NCI-H2227 (cell line): ENCODE data around the gene SECTM1.
A peak's percentile ranks its signal among the peaks of the same experiment; 100 is the strongest.
"Not testable (repeated sequence)": the region's sequence is repeated elsewhere in the genome, so short reads cannot be mapped to it uniquely, and the experiment has no call there.

Source experiments
- DNase-seq: peaks from one replicate; lab custom pipeline; 2025; ENCODE audit not compliant: unreplicated experiment; lab: John Stamatoyannopoulos, UW

The SECTM1 gene

DNA sequence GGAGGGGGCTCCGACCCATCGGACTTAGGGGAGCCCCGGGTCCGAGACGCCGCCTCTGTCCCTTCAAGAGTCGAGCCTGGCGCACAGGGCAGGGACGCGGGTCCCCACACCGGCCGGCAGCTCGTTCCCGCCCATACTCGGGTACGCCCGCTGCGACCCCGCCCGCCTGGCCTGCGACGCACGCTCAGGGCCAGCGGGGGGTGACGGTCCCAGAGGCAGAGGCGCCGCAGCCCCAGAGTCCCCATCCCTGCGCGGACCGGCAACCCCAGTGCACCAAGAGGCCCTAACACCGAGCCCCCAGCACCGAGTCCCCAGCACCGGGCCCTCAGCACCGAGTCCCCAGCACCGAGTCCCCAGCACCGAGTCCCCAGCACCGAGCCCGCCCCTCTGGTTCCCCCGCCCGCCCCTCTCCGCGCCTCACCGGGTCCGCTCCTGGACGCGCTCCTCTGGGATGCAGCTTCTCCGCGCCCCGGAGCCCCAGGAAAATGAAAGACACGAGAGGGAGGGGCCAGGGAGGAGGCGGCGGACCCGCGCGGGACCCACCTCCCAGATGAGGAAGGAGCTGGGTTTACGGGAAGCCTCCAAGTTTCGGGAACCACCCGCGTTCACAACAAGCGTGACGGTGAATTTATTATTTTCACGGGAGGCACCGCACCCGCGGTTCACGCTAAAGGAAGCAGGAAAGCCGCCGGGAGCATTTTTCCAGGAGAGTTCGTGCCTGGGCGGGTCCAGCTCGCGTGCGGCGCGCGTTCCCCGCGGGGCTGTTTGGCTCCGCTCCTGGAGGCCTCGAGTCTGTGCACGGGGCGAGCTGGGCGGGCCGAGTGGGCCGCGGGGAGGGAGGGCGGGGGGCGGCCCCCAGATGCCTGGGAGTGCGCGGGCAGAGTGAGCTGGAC is at the start of gene SECTM1:
Gene SECTM1 (minus strand): TSS at position 488 of the 893 bp plus-strand sequence. CDS start 6,526 bp downstream, outside the sequence.
- DNase-seq, result no peak

DNA sequence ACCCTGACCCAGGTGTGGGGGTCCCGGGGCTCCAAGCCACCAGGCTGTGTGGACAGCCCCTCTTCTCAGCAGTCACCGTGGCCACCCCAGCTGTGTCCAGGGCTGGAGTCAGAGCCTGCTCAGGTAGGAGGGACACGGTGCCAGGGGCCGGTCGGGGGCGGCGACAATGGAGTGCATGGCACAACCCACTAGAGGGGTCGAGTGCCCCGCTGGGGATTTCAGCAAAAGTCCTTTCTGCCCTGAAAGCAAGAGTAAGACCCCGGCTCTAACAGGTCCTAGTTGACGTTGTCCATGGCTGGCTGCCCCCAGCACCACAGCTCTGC is 49.3 kb upstream of the SECTM1 start:
- DNase-seq, result no peak

DNA sequence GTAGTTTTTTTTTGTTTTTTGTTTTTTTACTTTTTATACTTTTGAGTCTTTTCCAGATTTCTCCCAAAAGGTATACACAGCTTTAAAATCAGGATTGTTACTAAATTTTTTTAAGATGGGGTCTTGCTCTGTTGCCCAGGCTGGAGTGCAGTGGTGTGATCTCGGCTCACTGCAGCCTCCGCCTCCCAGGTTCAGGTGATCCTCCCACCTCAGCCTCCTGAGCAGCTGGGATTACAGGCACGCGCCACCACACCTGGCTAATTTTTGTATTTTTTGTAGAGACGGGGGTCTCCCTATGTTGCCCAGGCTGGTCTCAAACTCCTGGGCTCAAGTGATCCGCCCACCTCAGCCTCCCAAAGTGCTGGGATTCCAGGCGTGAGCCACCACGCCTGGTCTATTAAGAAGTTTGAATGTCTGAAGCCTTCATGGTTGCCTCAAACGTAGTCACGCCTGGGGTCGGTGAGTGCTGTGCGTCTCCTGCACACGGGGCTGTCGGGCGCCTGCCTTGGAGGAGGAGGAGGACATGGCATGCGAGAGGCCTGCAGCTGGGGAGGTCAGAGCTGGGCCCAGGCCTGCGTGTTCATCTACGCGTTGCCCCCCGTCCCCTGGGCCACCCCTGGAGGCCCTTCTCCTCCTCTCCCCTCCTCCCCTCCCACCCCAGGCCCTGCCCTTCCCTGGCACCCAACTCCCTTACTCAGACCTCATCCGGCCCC is 48.8 kb upstream of the SECTM1 start:
- not testable (repeated sequence) for DNase-seq

DNA sequence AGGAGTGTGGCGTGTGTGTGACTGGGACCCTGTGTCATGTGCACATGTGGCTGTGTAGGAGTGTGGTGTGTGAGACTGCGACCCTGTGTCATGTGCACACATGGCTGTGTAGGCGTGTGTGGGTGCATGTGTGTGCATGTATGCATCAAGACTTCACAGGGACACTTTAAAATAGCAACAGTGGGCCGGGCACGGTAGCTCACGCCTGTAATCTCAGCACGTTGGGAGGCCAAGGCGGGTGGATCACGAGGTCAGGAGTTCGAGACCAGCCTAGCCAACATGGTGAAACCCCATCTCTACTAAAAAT is 48.1 kb upstream of the SECTM1 start:
- not testable (repeated sequence) for DNase-seq

DNA sequence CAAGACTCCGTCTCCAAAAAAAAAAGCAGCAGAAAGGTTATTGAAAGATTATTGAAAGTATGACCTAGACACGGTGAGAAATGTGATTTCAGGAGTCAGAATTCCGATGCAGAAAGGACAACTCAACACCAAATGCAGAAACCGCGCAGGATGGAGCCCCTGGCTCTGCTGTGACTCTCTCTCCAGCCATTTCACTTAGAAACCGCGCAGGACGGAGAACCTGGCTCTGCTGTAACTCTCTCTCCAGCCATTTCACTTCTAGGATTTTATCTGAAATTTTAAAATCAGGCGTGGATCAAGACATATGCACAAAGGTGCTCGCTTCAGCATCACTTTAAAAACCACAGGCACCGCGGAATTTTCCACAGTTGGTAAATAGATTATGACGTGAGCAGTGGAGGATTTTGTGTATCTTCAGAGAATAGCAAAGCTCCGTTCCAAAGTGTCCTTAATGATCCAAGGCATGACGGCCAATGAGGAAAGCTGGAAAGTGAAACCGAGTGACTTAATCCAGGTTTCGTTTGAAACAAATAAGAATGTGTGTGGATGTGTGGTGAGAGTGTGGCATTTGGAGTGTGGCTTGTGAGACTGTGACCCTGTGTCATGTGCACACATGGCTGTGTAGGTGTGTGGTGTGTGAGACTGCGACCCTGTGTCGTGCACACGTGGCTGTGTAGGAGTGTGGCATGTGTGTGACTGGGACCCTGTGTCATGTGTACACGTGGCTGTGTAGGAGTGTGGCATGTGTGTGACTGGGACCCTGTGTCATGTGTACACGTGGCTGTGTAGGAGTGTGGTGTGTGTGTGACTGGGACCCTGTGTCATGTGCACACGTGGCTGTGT is 47.5 kb upstream of the SECTM1 start:
- no peak for DNase-seq

DNA sequence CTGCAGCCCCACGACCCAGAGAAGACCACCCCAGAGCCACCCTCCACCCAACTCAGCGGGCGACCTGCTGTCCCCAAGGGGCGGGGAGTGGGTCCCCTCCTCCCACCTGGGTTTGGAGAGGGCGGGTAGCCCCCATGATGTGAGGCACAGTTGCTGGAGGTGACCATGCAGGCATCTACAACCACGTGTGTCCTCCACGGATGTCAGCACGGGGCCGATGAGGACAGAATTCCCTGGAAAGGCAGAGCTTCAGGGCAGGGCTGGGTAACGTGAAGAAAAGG is 45.1 kb upstream of the SECTM1 start:
- no peak for DNase-seq

DNA sequence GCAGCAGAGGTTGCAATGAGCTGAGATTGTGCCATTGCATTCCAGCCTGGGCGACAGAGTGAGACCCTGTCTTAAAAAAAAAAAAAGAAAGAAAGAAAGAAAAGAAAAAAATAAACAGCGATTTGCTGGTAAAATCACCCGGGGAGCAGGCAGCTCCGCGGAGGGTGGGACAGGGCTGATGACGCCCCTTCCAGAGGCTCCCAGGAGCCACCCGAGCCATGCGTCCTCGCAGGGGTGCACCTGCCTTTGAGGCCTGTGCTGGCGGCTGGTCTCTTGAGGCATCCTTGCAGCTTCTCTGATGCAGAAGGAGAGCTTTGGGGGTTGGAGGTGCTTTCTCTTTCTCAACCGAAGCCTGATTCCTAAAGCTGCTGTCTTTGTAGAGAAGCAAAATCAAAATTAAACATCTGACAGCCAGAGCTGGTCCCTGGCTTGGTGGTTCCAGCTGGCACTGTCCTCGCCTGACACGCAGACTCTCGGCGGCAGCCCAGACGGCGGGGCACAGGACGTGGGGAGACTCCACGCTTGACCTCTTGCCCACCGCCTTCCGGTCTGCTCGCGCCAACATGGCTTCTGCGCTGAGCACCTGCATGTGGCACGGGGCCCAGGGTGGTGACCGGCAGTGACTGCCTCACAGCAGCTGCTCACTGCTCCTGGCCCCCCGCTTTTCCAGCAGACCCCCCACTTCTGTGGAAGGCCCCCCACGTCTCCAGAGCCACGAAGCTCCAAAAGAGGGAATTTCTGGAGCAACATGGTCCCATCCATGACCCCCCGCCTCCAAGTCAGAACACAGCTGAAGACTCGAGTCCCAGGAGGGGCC is 44.6 kb upstream of the SECTM1 start:
- no peak for DNase-seq

DNA sequence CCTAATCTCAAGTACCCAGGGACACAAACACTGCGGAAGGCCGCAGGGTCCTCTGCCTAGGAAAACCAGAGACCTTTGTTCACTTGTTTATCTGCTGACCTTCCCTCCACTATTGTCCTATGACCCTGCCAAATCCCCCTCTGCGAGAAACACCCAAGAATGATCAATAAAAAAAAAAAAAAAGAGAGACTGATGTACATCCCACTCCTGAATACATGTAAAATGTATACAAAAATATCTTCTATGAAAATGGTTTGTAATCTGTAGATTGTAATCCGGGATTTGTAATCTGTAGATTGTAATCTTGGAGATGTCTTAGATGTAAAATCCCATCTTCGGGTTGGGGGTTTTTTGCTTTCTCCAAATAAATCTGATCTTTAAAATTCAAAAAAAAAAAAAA is 43.7 kb upstream of the SECTM1 start:
- not testable (repeated sequence) for DNase-seq

DNA sequence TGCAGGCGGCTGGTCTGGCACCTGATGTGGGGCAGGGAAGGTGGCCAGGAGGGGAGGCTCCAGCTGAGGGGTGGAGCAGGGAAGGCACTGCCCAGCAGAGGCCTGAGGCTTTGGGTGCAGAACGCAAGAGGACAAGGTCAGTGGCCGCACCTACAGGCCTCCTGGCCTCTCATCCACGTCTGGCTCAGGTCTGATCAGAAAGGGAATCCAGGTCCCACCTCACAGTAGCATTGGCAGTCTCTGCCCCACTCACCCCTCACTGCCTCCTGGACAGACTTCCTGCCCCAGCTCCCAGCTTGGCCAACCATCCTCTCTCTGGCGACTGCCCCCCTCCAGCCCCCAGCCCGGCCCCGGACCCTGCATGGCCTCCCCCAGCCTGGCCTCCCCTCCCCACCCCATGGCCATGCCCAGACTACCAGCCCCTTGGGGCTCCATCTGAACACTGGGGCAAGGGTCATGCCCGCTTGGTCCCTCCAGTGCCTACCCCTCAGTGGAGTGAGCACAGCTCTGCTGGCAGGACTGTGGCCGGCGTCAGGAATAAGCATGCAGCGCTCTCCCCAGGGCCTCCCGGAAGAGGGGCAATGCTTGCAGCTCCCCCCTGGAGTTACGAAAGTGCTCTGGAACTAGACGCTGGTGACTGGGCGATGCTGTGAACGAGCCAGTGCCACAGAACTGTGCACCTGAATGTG is 42.6 kb upstream of the SECTM1 start:
- DNase-seq, result no peak

DNA sequence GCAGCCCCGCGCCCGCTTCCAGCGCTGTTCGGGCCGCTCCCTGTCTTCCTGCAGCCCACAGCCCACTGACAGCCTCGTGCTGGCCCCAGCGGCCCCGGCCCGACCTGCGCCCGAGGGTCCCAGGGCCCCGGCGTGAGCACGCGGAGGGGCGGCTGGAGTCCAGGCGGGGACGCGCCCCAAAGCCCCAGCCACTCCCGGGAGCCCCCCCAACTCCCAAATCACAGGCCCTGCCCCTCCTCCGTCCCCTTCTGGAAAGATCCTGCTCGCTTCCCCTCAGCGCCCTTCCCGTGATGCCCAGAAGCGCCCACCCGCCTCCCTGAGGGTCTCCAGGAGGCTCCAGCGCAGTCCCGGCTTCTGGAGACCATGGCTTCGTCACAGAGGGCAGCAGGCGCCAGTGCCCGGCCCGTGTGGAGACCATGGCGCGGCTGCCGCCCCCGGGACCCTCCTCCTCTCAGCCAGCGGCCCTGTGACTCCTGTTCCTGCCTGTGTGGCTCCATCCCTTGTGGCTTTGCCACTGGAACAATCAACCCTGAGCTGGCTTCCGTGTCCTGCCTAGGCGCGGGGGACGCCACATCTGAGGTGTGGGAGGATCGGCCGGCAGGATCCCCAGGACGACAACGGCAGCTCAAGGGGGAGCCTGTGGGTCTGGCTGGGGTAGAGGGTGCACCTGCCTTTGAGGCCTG is 41.9 kb upstream of the SECTM1 start:
- no peak for DNase-seq

DNA sequence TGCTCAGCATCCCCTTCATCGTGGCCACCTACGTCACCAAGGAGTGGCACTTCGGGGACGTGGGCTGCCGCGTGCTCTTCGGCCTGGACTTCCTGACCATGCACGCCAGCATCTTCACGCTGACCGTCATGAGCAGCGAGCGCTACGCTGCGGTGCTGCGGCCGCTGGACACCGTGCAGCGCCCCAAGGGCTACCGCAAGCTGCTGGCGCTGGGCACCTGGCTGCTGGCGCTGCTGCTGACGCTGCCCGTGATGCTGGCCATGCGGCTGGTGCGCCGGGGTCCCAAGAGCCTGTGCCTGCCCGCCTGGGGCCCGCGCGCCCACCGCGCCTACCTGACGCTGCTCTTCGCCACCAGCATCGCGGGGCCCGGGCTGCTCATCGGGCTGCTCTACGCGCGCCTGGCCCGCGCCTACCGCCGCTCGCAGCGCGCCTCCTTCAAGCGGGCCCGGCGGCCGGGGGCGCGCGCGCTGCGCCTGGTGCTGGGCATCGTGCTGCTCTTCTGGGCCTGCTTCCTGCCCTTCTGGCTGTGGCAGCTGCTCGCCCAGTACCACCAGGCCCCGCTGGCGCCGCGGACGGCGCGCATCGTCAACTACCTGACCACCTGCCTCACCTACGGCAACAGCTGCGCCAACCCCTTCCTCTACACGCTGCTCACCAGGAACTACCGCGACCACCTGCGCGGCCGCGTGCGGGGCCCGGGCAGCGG is 41.2 kb upstream of the SECTM1 start:
- DNase-seq, result no peak

DNA sequence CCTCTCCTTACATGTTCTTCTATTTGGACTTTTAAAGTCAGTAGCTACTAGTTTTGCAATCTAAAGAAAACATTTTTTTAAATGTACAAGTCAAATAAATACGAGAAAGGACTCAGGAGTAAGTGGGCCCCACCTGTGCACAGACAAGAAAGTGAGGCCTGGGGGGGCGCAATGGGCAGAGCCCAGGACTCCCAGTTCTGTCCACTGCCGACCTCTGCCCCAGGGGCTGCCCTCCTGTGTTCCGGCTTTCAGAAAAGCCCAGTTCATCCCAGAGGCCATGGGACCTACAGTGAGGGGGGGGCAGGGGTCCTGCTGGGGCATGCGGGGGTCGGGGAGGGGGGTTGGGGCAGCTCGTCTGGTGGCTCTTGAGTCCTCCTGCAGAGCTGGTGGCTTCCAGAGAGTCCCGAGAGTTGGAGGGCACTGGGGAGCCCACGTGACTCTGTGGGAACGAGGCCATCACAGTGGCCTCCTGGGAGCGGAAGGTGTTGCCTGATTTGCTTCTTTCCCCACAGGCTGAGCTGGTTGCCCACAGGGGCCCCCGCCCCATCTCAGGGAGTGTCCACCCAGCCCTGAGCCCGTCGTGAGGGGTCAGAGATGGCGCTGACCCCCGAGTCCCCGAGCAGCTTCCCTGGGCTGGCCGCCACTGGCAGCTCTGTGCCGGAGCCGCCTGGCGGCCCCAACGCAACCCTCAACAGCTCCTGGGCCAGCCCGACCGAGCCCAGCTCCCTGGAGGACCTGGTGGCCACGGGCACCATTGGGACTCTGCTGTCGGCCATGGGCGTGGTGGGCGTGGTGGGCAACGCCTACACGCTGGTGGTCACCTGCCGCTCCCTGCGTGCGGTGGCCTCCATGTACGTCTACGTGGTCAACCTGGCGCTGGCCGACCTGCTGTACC is 40.4 kb upstream of the SECTM1 start:
- no peak for DNase-seq

DNA sequence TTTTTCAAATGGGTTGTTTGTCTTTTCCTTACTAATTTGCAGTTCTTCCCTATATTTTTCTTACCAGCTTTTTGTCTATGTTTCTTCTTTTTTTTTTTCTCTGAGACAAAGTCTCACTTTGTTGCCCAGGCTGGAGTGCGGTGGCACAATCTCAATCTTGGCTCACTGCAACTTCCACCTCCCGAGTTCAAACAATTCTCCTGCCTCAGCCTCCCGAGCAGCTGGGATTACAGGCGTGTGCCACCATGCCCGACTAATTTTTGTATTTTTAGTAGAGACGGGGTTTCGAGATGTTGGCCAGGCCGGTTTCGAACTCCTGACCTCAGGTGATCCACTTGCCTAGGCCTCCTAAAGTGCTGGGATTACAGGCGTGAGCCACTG is 39.5 kb upstream of the SECTM1 start:
- DNase-seq, result not testable (repeated sequence)

DNA sequence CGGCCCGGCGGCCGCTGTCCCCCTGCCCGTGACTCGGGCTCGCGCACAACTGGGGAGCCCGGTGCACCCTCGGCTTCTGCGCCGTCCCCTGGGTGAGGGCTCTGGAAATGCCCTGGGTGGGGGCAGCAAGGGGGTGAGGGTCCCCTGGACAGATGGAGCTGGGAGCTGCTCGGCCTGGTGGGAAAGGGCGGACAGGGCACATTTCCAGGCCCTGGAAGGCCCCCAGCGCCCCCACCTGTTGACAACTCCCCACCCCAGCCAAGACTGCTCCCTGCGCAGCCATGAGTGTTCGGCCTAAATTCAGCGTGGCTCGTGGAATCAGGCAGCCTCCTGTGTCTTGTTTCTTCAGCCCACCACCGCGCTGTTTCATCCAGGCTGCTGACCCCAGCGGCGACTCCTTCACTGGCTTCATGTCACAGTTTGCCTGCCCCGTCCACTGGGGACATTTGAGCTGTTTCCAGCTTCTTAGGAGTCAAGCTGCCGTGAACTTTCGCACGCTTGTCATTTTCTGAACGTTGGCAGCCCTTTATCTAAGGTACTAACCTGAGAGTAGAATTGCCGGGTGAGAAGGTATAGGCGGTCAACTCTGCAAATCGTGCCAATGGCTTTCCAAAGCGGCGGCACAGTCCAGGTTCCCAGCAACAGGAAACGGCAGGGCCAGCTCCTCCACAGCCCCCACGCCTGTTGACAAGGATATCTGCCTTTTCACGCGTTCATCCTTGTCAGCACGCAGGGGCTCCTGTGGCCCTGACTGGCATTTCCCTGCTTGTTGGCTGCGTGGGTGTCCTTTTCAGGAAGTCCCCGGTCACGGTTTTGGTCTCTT is 38.9 kb upstream of the SECTM1 start:
- no peak for DNase-seq

DNA sequence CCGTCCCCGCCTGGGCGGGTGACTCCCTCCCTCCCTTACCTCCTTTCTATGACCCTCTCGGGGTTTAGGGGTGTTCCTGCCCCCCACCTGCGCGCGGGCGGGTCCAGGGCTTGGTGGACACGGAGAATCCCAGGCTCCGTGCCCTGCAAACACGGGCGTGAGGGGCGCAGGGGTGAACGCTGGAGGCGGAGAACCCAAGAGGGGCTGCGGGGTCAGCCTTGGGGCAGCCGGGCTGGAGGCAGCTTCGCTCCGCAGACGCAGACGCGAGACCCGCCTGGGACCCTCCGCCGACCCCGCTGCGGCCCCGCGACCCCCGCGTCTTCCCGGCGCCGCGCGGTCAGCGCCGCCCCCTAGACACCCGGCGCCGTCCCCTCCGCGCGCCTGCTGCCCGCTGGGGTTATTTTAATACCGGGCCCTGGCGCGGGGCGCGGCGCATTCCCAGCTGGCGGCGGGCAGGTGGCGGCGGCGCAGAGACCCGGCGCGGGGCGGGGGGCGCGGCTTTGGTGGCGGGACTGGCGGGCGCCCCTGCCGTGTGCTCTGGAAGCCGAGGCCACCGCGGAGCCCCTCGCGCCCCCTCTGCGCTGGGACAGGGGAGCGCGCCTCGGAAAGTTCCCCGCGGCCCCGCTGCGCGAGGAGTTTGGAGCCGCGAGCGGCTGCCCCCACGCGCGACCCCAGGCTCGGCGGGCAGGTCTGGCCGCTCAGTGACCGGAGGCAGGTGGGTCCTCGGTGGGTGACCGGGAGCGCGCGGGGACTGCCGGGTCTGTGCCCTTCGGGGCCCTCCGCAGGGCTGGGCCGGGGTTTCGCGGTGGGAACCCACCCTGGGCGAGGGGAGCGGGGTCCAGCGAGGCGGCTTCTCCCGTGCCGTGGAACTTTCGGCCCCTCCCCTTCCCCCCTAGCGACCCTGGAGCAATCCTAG is 38.0 kb upstream of the SECTM1 start, which contains the start of gene UTS2R:
Gene UTS2R (plus strand): TSS at position 433 of the 916 bp plus-strand sequence. CDS start 2,560 bp downstream, outside the sequence.
- peak; percentile 50 for DNase-seq
